Effector CD4-positive, alpha-beta T cell (primary cell): ENCODE results near the gene SAMD4B.
A peak's percentile ranks its signal among the peaks of the same experiment; 100 is the strongest.

Source experiments
- DNase-seq: peaks from one replicate; pipeline ENCODE4 v3.0.0-alpha.2; 2020

SAMD4B gene

DNA sequence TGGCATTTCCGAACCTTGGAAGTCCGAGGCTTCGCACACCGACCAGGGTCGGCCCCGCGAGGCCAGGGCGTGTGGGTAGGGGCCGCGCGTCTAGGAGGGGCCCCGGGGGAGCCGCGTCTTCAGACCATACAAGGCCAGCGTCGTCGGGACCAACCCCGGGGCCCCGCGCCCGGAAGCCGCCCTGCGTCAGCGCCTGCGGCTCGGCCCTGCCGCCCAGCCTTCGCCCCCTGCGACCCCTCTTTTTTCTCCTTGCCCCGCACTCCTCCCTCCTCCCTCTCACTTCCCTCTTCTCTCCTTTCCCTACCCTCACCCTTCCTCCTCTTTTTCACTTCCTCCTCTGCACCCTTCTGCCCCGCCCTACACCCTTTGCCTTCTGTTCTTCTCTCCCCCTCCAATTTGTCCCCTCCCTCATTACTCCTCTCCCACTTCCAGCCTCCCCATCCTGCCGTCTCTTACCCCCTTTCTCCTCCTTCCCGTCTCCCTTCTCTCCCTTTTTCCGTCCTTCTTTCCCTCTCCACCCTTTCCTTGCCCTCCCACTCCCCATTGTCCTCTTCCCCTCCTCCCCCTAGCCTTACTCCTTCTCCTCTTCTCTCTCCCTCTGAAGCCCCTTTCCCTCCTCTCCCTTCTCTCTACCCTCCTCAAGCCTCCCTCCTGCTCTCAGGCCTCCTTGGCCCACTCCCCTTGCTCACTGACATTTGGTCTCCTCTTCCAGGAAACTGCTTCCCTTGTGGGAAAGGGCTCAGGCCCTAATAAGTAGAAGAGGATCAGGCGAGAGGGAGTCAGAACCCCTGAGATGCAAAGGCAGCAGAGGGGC is 68.0 kb downstream of the SAMD4B start:
- DNase-seq = peak; percentile 67

GRCh38 chr19:39410831-39411080 is 68.5 kb downstream of the SAMD4B start:
- no peak for DNase-seq

DNA sequence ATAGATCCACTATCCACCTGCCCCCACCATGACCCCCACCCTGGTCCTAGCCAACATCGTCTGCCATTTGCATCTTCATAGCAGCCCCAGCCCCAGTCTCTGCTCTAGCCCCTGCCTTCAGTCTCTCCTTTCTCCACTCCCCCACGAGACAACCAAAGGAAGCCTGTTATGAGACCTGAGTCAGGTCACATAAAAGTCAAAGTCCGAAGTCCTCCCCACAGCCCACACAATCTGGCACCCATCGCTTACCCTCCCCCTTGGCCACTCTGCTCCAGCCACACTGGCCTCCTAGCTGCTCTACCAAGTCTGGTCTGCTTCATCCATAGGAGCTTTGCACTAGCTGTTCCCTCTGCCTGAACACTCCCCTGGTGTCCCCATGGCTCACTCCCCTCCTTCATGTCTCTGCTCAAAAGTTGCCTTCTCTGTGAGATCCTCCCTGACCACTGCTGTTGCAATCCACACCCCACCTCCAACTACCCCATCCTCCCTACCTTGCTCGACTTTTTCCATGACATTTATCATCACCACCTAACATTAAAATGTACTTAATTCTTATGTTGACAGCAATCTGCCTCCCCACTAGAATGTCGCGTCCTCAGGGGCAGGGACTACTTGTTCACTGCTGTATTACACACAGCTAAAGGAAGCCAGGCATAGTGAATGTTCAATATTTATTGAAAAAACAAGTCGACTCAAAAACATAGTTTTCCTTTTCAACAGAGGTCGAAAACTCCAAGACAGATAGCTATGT is 69.0 kb downstream of the SAMD4B start:
- DNase-seq = peak; percentile 31

- DNase-seq = peak; percentile 90
These were observed 69.5 kb downstream of the SAMD4B start for GRCh38 chr19:39411832-39412099.

DNA sequence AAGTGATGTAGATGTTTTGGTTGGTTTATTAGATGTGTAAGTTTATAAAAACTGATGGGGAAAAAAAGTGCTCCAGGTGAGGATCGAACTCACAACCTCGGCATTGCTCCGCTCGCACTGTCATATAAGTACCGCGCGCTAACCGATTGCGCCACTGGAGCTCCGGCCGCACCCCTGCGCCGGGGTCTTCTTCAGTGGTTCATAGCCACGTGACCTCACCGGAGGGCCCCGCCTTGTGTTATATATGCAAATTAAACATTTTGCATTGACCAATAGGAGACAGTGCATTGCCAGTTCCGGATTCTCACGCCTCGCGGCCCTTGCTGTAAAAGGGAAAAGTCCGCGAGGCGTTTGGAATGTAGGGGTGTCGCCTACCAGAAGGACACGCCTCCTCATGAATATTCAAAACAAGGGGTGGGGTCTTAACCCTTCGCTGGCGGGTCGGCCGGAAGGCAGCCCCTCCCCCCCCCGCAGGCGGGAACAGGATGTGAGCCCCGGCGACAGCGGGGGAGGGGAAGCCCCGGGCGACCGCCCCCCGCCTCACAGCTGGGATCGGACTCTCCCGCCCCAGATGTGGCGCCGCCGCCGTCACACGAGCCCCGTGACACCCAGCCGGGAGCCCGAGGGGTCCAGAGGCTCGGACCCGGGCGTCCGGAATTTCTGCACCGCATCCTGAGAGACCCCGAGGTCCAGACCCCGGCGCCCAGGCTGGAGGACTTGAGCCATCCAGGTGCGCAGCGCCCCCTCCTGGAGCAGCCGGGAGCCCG is 70.1 kb downstream of the SAMD4B start, which contains the start of gene PLEKHG2:
PLEKHG2 (plus strand) TSS at position 570 of the 767 bp plus-strand sequence. CDS start 1,418 bp downstream, outside the sequence.
- DNase-seq = peak; percentile 96

GRCh38 chr19:39412867-39413271 is 70.6 kb downstream of the SAMD4B start:
- no peak for DNase-seq

- peak; percentile 33 for DNase-seq
These were observed 71.2 kb downstream of the SAMD4B start for GRCh38 chr19:39413272-39413910.

DNA sequence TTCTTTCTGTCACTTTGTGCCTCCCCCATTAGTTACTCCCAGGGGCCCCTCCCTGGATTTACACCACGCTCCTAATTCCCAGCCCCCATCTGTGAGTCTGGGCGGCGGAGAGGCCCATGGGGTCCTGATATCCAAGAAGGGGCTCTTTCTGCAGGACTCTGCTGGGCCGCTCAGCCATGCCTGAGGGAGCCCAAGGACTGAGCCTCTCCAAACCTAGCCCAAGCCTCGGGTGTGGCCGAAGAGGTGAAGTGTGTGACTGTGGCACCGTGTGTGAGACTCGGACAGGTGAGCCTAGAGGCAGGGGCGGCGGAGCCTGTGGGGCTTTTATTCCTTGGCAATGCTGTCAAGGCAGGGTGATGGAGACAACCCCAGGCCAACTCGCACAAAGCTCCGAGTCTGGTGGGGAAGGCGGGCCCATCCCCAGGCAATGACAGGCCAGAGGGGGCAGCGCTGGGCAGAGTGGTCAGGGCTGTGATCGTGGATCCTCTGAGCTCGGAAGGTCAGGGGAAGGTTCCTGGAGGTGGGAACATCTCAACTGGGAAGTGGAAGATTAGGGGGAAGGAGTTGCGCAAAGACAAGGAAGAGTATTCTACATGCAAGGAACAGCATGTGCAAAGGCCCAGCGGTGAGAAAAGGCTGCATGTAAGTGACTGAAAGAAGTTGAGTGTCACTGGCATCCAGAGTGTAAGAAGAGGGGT is 71.8 kb downstream of the SAMD4B start:
- peak; percentile 16 for DNase-seq

- no peak for DNase-seq
These were observed 73.2 kb downstream of the SAMD4B start for GRCh38 chr19:39415111-39416046.

DNA sequence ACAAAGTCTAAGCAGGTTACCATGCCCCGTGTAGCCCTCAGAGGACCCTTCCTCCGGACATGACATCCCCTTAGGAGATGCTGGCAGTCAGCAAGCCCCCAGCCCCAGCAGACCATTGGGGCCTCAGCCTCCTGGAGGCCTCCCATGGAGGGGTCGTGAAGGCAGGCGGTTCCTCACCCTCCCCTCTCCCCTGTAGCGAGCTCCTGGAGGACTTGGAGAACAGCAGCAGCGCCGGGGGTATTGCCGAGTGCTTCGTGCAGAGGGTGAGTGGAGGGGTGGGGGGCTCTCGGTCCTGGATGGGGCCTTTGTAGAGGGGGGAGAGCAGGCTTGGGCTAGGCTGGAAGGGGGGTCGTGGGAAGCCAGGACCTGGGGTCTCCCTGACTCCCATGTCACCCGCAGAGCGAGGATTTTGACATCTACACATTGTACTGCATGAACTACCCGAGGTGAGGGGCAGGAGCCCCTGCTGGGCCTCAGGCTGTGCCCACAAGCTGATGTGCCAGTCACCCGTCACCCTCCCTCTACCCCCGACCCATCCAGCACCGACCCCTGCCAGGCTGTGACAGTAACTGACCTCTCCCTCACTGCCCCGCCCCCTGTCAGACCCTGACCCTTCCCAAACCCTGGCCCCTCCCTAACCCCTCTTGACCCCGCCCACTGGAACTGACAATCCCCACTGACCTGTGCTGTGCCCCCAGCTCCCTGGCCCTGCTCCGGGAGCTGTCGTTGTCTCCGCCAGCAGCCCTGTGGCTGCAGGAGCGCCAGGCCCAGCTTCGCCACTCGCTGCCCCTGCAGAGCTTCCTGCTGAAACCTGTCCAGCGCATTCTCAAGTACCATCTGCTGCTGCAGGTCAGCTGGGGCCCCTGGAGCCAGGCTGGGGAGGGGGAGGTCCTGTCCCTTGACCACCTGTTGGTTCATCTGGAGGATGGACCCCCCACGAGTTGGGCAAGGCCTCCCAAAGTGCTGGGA is 74.2 kb downstream of the SAMD4B start:
- DNase-seq = no peak

DNA sequence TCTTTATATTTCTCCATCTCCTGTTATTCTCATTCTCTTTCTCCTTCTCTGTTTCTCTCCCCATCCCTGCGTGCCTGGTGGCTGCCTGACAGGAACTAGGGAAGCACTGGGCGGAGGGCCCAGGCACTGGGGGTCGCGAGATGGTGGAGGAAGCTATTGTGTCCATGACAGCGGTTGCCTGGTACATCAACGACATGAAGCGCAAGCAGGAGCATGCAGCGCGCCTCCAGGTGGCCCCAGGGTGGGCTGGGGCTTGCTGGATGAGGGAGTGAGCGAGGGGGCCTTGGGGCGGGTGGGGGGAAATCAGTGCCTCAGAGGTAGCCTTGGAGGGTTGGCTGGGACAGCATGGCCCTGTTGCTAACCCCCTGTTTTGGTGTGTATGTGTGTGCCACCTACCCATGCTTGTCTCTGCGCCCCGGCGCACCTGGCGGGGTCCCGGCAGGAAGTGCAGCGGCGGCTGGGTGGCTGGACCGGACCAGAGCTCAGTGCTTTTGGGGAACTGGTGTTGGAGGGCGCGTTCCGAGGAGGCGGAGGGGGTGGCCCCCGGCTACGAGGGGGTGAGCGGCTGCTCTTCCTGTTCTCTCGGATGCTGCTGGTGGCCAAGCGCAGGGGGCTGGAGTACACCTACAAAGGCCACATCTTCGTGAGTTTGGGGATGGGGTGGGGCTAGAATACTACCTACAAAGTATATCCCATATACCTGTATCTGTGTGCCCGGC is 75.4 kb downstream of the SAMD4B start:
- DNase-seq = no peak

DNA sequence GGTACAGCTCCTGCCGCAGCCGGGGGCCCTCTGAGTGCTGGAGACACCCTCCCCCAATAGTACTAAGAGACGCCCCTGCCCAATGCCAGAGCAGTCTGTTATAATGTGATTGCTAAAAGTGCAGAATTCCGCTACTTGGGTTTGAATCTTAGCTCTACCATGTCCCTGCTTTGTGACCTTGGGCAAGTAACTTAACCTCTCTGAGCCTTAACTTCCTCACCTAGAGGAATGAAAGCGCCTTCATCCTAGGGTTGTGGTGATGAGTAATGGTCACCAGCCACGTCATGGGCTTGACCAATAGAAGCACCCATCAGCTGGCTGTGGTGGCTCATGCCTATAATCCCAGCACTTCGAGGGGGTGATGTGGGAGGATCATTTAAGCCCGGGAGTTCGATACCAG is 76.8 kb downstream of the SAMD4B start:
- DNase-seq = no peak

DNA sequence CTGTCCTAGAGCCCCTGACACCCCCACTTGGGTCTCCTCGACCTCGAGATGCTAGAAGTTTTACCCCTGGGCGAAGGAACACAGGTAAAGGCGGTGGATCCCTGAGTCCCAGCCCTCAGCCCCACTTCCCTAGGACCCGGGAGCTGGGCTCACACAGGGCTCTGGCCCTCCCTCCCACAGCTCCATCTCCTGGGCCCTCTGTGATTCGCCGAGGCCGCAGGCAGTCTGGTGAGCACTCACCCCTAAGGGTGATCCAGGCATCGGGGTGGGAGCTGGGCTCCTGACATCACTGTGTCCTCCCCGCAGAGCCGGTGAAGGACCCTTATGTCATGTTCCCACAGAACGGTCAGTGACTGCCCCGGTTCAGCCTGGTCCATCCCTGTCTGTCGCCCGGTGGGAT is 78.5 kb downstream of the SAMD4B start:
- no peak for DNase-seq

GRCh38 chr19:39422020-39422419 is 79.8 kb downstream of the SAMD4B start:
- DNase-seq = no peak

DNA sequence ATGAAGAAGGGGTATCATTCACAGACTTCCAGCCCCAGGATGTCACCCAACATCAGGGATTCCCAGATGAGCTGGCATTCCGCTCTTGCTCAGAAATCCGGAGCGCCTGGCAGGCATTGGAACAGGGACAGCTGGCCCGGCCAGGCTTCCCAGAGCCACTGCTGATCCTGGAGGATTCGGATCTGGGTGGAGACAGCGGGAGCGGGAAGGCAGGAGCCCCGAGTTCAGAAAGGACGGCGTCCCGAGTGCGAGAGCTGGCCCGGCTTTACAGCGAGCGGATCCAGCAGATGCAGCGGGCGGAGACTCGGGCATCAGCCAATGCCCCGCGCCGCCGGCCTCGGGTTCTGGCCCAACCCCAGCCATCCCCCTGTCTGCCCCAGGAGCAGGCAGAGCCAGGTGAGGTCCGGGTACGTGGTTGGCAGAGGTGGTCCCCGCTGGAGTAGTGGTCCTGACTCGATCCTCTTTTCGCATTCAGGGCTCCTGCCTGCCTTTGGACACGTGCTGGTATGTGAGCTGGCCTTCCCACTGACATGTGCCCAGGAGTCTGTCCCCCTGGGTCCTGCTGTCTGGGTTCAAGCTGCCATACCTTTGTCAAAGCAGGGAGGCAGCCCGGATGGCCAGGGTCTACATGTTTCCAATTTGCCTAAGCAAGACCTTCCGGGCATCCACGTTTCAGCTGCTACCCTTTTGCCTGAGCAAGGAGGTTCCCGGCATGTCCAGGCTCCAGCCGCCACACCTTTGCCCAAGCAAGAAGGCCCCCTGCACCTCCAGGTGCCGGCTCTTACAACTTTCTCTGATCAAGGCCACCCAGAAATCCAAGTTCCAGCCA is 81.3 kb downstream of the SAMD4B start:
- no peak for DNase-seq

DNA sequence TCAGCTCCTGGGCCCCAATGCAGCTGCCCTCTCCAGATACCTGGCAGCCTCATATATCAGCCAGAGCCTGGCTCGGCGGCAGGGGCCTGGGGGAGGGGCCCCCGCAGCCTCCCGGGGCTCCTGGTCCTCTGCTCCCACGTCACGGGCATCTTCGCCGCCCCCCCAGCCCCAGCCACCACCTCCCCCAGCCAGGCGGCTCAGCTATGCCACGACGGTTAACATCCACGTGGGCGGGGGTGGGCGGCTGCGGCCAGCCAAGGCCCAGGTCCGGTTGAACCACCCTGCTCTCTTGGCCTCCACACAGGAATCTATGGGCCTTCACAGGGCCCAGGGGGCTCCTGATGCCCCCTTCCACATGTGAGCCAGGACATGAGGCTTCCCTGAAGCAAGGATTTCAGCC is 82.7 kb downstream of the SAMD4B start:
- no peak for DNase-seq

- DNase-seq = no peak
These were observed 83.5 kb downstream of the SAMD4B start for GRCh38 chr19:39425744-39426143.

- no peak for DNase-seq
These were observed 83.9 kb downstream of the SAMD4B start for GRCh38 chr19:39426170-39426569.

GRCh38 chr19:39427707-39428106 is 85.5 kb downstream of the SAMD4B start:
- DNase-seq = no peak
